ENCODE measurements around the gene CDK18.

CDK18 gene

DNA sequence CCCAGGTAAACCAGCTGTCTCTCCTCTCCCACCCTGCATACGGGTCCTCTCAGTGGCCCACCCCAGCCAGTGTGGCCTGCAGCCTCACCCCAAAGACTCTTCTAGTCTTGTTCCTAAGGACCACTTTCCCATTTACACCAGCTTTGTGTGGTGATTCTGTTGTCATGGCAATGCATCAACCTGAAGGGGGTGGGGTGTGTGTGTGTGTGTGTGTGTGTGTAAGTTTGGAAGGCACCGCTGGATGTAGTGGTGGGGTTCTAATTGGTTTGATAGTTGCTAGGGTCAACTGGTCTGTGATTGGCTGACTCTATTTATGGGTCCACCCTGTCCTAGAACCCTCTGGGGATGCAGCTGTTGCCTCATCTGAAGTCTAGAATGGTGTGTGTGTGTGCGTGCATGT, 4.7 kb upstream of the CDK18 start:
- no peak for DNase-seq
- intact Hi-C loops (cut with DNase I): no loop called here

DNA sequence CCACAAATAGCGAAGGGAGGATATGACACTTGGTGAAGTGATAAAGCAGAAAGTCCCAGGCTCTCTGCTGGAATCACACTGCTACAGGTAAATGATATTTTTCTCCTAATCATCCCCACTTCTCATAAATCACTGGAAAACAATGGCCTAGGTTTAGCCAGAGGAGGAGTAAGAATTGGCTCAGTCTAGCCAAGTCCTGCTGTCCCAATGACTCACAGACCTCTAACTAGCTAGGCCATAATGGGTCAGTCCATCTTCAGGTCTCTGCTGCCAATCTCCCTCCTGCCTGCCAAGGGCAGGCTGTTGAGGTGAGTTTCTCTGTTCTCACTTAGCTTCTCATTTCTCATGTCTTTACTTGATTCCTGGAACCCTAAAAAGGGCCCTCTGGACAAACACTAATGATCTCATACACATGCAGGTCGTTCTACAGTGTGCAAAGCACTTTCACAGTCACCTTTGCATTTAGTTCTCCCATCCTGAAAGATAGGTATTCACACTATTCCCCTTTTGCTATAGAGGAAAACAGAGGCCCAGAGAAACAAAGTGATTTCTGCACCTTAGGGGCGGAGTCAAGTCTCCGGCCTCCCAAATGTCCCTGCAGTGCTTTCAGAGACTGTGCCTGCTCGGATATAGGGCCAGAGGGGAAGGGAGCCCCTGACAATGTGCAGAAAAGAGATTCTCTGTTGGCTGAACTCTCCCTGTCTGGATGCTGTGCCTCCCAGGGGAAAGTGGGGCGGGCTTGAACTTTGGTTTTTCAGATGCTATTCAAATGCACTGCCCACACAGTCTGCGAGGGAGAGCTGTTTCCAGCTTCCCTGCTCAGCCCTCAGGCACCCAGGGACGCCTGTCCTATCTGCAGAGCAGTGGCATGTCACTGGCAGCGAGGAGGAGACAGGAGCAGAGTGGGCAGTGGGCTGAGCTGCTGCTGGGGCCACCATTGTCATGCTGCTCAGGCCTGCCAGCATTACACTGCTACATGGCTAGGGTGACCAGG, 3.9 kb upstream of the CDK18 start:
- DNase-seq: peak in 6 of 42 donors; percentile 14 to 75 (median 48)
- intact Hi-C loops (cut with DNase I): no loop called here

DNA sequence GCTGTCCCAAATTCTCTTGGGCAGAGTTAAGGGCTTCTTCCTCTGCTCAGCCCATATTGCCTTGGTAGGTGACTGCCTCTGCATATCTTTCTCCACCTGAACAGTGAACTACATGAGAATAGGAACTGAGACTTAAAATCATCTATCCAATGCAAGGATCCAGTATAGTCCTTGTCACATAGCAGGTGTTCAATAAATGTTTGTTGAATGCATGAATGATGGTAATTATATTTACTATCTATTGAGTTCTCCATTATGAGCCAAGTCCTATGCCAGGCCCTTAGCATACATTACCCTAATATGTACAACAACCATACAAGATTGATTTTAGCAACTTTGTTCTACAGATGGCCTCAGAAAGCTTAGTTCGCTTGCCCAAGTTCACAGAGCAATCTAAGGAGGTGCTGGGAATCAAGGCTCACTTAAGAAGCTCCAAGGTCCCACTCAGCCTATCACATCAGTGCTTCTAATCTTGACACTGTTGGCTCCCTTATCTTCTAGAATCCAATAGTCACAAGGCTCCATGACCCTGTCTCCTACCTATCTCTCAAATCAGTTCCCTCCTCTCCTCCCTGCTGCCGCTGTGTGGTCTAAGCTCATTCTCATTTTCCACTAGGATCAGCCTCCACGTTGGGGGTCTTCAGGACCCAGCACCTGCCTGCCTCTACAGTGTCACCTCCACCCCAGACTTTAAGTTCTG, 2.2 kb upstream of the CDK18 start:
- intact Hi-C loops (cut with DNase I): no loop called here
- DNase-seq: no peak

DNA sequence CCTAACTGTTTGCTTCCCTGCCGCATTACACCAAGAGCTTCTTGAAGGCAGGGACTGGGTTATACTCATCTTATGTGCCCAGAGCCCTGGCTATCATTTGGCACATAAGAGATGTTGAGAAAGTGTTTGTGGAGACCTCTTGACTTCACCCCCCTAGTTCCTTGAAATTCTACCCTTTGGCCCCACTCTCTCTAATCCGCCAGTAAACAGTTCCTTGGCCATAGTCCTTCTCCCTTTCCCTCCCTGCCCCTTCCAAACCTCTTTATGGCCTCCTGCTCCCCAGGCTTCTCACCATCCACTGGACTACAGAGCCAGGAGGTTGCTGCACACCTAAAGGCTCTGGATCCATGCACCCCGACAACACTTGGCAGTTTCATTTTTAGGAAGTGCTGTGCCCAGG, 1.5 kb upstream of the CDK18 start:
- no peak for DNase-seq
- intact Hi-C loops (cut with DNase I): no loop called here

DNA sequence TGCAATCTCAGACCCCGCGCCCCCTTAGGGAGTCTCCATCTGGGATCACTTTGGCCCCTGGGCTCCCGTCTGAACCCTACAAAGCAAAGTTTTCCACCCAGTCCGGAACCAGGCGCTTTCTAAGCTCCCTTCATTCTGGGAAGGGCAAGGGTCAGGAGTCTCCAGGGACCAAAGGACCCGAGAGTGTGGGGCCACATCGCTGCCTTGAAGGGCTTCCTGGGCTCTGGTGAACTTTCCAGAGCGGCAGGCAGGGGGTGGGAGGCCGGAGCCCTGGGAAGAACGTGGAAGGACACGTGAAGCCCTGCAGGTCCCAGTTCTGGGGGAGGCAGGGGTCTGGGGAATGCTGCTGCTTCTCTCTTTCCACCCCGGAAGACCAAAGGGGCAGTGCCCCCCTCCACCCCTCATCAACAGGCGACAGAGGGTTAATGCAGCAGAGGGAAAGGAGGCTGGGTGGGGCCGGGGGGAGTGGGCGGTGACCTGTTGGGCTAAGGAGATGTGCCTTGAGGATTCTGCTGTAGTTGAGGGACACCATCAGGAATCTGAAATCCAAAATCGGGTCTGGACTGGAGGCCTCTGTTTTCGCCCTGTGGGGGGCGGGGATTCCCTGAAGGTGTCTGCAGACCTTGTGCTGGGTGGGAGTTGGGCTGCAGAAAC, 734 bp downstream of the CDK18 start:
- intact Hi-C loops (cut with DNase I): no loop called here

DNA sequence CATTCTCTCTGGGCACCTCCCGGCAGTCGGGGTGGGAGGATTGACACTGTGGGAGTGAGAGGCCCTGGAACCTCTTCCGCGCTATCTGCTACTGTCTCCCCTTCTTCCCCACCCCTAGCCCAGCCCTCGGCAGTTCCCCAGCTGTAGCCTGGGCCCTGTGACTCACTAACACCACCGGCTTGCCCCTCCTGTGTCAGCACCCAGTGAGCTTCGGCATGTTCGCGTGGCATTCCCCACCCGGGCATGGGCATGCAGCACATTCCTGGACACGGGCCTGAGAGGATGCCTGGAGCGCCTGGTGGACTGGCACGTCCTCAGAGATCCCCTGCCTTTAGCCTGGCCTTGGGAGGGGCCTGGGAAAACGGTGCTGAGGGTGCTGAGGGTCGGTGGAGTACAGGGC, 1.3 kb downstream of the CDK18 start:
- peak in 29 of 42 donors; percentile 41 to 83 (median 61) for DNase-seq
- intact Hi-C loops (cut with DNase I): no loop called here

More for the DNA sequence above, 734 bp downstream of the CDK18 start:
- DNase-seq: peak in 1 of 42 donors; percentile 35

DNA sequence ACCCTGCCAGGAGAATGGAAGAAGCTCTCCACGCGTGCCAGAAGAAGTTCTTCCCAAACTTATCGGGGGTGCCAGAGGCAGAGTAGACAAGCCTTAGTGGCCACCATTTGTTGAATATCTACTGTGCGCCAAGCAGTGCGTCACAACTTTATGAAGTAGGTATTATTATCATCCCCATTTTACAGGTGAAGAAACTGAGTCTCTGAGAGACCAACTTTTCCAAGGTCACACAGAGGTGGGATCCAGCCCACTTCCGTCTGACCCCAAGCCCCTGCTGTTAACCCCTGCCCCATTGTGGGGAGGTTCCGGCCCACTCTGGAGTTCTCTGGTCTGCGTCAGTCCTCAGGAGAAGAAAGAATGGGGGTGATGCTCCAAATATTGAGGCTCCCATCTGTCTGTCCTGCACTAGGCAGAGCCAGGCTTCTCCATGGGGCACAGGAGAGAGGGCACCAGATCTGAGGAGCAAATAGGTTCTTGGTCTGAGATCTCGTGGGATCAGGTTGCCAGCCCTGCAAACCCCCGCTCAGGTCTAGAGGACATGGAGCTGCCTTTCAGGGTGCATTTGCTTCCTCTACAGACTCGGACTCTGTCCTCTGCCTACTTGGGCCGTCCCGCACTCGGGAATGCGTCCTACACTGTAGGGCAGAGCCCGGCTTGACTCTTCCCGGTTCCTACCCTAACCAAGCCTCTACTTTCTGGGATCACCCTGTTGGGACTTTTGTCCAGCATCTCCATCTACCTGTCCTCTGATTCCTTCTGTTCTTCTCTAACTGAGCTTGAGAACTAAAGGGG, 2.1 kb downstream of the CDK18 start:
- intact Hi-C loops (cut with DNase I): no loop called here
- DNase-seq: peak in 1 of 42 donors; percentile 36

DNA sequence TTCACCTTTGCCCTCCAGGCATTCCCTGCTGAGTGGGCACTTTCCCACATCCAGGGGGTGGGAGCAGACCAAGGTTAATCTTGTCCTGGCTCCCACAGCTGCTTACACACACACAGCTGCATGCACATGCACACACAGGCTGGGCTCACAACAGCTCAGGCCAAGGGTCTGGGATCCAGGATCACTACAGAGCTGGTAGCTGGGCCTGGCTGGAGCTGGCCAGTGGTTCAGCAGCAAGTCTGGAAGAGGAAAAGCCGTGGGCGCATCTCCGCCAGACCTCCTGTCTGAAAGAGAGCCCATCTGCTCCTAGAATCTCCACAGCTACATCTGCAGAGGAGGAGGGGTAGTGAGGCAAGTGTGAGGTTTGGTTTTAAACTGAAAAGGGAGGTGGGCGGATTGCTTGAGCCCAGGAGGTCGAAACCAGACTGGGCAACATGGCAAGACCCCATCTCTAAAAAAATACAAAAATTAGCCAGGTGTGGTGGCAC, 3.8 kb downstream of the CDK18 start:
- intact Hi-C loops (cut with DNase I): no loop called here
- DNase-seq: no peak

DNA sequence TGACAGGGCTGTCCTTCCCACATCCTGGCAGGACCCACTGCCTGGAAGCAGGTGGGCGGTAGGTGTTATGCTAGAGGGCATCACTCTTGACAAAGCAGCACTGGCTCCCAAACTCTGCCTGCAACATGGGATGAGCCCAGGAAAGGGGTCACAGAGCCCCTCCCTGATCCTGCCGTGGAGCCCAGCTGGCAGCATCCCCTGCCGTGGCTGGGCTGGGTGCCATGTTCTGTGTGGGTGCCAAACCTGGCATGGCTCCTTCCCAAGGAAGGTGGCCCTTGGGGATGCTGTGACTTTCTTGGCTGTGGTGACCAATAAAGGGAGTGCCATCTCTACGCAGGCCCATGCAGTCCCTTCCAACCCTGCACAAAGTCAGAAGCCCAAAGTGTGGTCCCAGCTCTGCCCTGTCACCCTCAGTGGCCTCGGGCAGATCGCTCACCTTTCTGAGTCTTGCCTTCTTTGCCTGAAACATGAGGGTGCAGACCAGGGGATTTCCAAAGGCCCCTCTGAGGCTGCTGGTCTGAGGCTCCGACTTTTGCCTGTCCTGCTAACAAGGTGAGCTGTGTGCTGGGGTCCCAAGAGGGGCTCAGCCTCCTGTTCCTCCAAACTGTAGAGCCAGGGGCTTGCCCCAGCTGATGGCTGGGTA, 6.0 kb downstream of the CDK18 start:
- intact Hi-C loops (cut with DNase I): no loop called here
- no peak for DNase-seq

DNA sequence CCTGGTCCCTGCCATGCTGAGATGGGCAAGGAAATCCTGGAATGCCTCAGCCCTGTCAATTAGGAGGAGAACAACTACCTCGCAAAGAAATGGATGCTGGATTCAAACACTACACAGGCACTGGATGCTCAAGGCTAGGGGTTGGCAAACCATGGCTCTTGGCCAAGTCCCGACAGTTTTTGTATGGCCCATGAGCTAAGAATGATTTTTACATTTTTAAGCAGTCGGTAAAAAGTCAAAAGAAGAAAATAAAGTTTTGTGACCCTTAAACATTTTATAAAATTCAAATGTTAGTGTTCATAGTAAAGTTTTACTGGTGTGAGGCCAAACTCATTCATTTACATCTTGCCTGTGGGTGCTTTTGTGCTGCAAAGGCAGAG, 6.5 kb downstream of the CDK18 start:
- intact Hi-C loops (cut with DNase I): no loop called here
- DNase-seq: peak in 3 of 42 donors; percentile 27 to 76 (median 30)

DNA sequence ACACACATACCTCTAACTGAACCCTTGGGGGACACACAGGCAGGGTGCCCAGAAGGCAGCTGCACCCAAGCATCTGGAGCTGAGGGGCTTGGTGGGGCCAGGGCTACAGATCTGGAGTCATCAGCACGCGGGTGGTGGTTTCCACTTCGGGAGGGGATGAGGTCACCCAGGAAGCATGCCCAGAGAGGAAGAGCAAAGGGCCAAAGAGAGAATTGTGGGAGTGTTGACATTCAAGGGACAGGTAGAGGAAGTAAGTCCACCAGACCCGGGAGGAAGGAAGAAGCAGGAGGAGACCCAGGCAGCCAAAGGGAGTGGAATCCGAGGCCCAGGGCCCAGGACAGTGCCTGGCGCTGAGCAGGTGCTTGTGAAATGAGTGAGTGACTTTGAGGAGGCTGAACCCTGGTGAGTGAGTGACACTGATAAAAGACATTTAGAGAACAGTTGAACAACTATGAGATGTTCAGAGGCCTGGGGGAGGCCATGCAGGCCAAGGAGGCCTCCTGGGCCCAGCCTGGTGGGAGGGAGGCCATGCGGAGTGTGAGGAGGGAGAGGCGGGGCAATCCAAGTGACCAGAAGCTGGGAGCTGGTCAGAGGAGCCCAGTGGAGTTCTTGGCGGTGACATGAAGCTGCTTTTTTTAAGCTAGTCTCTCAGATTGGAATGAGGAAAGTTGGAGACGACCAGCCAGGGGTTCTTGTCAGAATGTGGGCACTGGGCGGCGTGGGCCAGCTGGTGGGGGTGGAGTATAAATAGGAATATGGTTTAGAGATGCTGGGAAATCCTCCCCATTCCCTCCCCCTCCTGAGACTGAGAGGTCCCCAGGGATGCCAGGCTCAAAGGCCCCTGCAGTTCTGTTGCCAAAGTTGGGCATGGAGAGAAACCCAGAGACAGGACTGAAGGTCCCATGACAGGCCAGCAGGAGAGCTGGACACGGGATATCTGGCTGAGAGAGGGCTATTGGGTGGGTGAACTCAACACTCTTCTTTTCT, 7.9 kb downstream of the CDK18 start:
- peak in 9 of 42 donors; percentile 36 to 77 (median 54) for DNase-seq
- intact Hi-C loops (cut with DNase I): no loop called here

DNA sequence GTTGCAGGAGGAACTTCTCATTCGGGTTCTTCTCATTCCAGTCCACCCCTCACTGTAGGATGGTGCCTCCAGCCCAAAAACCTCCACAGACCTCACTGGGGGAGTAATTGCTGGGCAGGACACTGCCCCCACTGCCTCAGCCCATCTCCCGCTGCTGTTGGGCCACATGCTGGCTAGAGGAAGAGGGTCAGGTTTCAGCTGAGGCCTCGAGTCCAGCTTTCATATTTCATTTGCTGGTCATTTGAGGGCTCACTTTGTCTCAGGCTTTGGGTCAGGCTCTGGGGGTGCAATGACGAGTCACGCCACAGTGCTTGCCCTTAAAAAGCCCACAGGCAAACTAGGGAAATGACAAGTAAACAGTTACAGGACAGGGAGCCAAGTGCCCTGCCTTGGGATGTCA, 9.3 kb downstream of the CDK18 start:
- intact Hi-C loops (cut with DNase I): no loop called here
- no peak for DNase-seq

DNA sequence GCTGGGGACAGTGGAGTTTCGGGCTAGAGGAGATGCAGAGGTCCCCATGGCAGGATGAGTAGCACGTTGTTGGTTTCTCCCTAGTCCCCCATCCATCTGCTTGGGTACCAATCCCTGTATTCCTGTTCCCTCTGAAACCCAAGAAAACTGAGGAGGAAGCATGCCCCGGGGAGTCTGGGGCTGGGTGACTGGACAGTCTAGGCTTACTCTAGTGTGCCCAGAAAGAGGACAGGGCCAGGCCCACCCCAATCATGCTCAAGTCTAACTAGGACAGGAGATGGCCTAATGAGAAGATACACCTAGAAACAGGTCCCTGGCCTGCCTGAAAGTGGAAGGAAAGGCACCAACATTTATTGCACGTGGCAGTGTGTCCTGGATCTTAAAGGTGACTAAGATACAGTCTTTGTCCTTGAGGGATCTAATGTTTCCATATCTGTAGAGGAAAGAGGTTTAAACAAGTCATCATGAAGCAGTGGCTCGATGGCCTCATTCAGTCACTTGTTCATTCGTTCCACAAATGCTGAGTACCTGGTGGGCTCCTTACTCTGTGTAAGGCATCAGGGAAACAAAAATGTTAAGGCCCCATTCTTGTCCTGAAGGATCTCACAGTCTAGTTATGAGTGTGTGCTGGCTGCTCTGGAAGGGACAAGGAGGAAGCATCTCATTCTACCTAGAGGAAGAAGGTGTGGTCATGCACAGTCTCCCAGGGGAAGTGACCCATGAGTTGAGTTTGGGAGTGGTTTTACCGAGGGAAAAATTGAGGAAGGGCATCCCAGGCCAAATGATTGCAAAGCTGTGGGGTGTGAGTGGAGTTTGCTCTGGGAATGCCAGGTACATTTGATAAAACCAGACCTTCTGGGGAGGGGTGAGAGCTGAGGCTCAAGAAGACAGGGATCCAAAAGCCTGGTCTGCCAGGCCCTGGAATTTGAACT, 10.0 kb downstream of the CDK18 start:
- DNase-seq: no peak
- intact Hi-C loops (cut with DNase I): no loop called here

DNA sequence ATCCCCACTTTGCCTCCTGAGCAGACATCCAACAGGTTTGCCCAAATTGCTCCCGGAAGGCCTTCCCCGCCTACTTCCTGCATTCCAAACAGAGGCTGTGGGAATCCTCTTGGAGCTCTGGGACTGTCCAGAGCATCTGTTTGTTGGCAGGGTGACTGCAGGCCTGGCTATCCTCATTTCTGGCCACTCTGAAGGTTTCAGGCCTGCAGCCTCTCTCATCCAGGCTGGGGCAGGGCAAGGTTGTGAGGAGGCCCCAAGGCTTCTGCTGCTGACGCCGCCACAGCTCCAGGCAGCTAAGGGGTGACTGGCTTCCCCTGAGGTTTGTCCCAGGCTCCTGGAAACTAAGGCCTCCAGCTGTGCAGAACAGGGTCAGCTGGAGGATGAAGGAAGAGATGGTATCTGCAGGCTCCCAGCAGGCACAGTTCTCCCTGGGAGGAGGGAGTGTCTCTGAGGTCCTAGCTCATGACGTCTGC, 11.3 kb downstream of the CDK18 start:
- intact Hi-C loops (cut with DNase I): no loop called here

DNA sequence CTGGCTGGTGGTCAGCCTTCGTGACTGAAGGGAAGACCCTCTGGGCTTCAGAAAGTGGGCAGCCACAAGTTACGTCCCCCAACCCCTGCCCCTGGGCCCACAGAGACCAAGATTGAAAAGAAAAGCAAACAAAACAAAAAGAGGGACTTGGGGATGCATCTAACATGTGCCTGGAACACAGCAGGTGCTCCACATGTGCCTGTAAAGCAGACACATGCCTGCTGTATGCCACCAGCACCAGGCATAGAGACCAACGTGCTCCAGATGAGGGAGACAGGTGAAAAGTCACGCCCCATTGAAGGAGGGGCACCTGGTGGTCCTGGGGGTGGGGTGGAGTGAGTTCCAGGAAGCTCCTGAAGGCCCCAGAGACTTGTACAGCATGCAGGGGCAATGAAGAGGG, 11.9 kb downstream of the CDK18 start:
- intact Hi-C loops (cut with DNase I): no loop called here
- DNase-seq: no peak

More for the DNA sequence above, 11.3 kb downstream of the CDK18 start:
- no peak for DNase-seq

DNA sequence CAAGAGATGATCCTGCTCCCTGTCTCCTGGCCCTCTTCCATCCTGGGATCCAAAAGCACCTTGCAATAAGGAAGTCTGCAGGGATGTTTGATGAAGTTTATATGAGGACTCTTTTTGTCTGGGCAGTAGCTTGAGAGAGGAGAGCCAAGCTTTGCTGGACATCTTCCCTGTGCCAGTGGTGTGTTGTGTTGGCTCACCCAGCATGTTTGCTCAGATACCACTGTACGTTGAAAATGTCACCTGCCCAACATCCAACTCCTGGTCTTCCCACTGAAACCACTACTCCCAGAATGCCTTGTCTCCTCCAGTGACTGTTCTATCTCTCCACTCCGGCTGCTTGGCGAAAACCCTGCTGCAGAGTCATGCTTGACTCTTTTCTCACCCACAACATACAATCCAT, 12.8 kb downstream of the CDK18 start:
- no peak for DNase-seq
- intact Hi-C loops (cut with DNase I): no loop called here

Data from head of caudate nucleus (tissue), 42 donors.